Renal cortex interstitium (tissue), 11 donors: ENCODE data around the gene HOXA9. TPM values are rescaled to one million over a fixed set of nuclear protein-coding genes. Genes with fewer than 3 reads are reported as not detected.
A peak's percentile ranks its signal among the peaks of the same experiment; 100 is the strongest.

Source experiments
- DNase-seq, 11 donors: peaks; one replicate each; pipeline ENCODE4 v3.0.0-alpha.2; 2013; ENCODE audit warnings: low read depth in 9 of 11, low spot score in 4 of 11; ENCODE audit errors: extremely low read depth in 1 of 11
- polyA plus RNA-seq, 3 donors: library from polyadenylated mRNA; unstranded; fragments of 120-200 nt; gene quantifications; one replicate each; pipeline ENCODE4 v1.2.1, GENCODE V29; 2013; ENCODE audit not compliant: insufficient read length in 3 of 3

HOXA9 gene
- polyA plus RNA-seq, 3 donors = 107 to 119 (median 118) TPM

GRCh38 chr7:27192546-27193334, 27.4 kb upstream of the HOXA9 start:
- DNase-seq = no peak

GRCh38 chr7:27191833-27192545, 26.7 kb upstream of the HOXA9 start:
- DNase-seq = no peak

GRCh38 chr7:27191161-27191731, 25.9 kb upstream of the HOXA9 start:
- no peak for DNase-seq

DNA sequence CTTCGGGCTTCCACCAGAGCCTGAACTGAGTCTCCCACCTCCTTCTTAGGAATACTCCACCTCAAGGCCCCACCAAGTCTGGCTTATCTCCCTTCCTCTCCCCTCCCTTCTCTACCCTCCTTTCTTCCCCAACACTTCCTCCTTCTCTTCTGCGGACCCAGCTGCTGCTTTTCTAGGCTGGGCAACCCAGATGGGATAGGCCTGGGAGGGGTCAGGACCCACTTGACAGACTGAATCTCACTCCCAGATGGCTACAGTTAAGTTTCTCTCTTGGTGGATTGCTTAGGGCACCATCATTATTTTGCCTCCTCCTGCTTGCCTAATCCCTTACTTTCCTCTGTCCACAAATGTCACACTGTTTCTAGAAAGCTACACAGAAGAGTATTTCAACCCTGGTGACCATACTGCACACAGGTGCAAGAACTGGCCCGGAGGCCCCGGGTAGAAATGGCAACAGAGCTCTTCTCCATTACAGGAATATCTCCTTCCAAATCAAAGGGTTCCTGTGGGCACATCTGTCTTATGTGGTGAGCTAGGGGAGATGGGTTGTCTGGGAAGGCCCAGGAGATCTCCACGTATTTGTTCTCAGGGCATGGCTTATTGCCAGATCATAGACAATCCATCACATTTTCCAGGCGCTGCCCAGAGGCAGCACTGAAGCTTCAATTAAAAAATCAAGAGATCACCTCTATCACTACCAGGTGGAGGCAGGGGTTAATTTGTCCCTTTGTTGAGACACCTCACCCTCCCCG, 24.8 kb upstream of the HOXA9 start:
- no peak for DNase-seq

DNA sequence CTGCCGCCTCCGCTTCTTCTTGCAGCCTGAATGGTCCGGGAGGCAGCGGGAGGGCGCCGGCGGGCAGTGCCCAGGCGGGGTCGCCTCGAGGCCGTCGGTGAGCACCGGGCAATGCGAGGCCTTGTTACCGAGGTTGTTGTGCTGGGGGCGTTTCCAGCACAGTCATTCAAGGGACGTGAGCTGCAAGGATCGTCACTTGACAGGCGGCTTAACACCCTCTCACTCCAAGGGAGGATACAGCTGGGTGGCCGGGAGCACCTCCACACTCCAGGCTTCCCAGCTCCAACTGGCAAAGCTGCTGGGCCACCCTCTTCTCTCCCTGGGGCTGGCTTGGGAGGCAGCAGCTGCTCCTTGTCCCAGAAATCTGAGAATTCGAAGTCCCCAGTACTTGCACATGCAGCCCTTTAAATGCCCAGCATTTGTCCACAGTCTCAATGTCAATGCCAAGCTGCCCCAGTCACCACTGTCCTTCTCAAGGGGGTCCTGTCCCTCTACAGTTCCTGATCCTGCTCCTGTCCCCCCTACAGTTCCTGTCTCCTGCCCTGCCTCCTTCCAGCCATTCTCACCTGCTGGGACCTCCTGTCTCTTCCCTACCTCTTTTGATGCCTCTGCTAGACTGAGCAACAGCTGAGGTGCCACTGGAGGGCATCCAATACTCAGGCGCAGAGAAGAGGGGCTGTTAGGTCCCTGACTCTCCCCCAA, 24.1 kb upstream of the HOXA9 start:
- DNase-seq = peak in 2 of 11 donors; percentile 81 to 86

DNA sequence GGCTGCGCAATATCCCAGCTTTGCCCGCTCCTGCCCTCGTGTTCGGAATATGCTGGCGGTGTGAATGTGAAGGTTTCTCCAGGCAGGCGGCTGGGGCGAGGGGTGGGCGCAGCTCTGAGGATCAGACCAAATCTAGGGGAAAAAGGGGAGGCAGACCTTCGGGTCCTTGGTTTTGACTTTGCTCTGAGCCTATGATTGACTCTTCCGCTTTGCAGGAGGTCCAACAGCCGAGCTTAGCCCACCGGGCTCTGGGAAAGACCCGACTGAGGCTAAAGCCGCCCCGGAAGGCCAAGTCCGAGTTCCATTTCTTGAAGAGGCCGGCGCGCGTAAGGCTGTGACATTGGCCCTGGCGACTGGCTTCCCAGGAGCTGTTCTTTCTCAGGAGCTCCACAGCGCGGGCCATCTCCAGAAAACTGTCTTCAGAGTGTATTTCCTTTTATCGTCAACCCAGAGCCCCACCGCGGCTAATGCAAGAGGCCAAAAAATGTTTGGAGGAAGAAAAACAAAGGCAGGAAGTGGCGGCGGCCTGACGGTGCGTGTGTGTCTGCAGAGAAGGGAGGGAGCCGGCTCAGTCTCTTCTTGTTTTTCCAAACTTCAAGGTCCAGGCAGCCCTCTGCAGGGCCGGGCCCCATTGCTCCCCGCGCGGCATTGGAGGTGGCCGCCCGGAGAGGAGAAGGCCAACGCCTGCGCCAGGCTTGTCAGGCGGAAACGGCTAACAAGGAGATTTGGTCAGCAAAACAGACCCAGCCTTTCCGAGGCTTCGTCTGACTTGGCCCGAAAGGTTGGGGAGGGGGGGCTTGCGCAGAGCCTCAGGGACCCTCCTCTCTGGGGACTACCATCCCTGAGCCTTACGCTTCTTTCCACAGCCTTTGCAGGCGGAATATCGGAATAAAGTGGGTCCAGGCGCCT, 23.3 kb upstream of the HOXA9 start:
- no peak for DNase-seq

- no peak for DNase-seq
Observed at GRCh38 chr7:27187475-27188385, 22.4 kb upstream of the HOXA9 start.

- no peak for DNase-seq
Observed at GRCh38 chr7:27186668-27187474, 21.5 kb upstream of the HOXA9 start.

GRCh38 chr7:27185854-27186667, 20.7 kb upstream of the HOXA9 start:
- no peak for DNase-seq

DNA sequence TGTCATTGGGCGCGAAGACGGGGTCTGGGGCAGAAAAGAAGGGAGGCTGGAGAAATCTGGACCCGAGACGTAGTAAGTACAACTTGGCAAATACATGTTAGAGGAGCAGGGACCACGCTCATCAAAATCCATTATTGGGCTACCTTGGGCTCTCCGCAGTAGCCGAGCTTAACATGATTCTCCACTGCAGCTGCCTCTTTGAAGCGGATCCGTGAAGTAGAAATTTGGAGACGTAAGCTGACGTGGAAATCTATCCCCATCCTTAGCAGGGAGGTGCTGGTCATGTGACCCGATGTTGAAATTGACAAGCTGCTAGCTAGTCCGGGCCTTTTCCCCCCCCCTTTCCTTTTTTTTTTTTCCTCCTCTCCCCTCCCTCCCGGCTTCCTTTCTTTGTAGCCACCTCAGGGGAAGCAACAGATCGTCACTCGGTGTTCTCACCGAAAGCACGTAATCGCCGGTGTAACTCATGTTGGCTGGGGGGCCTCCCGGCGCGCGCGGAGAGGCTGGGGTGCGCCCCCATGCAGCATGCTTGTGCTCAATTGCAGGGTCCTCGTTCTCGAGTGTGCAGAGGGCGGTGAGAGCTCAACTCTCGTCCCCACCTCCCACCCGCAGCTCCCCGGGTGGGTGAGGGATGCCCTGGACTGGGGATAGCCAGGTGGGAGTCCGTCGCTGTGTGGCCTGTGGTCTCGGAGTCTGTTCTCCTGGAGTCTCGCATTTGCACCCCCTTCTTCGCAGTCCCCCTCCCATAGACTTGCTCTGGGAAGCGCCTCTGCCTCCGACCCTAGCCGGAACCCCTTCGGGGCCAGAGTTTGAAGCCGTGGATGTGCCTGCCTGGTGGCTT, 19.9 kb upstream of the HOXA9 start, which contains the start of gene HOXA11:
Gene HOXA11 (minus strand): TSS at position 220 of the 841 bp plus-strand sequence. CDS start 88 bp downstream, at position 132.
- DNase-seq = peak; percentile 88 to 97 (median 92)

DNA sequence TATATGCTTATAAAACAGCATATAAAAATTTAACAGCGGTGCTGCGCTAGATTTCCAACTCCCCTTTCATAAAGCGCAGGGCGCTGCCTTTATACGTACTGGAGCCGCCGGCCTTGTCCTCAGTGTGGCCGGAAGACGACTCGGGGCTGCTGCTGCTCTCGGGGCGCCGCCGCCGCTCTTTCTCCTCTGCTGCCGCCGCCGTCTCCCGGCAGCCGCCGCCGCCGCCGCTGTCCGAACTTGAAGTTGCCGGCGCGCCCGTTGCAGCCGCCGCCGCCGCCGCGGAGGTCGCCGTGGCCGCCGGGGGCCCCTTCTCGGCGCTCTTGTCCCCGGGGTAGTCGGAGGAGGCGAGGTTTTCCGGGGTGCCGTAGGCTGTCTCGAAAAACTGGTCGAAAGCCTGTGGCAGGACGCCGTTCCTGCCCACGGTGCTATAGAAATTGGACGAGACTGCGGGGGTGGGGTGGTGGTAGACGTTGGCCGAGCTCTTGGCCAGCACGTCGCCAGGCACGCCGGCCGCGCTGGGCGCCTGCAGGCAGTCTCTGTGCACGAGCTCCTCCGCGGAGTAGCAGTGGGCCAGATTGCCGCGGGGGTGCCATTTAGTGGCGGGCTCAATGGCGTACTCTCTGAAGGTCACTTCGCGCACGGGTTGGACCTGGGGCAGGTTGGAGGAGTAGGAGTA, 19.1 kb upstream of the HOXA9 start:
- no peak for DNase-seq

DNA sequence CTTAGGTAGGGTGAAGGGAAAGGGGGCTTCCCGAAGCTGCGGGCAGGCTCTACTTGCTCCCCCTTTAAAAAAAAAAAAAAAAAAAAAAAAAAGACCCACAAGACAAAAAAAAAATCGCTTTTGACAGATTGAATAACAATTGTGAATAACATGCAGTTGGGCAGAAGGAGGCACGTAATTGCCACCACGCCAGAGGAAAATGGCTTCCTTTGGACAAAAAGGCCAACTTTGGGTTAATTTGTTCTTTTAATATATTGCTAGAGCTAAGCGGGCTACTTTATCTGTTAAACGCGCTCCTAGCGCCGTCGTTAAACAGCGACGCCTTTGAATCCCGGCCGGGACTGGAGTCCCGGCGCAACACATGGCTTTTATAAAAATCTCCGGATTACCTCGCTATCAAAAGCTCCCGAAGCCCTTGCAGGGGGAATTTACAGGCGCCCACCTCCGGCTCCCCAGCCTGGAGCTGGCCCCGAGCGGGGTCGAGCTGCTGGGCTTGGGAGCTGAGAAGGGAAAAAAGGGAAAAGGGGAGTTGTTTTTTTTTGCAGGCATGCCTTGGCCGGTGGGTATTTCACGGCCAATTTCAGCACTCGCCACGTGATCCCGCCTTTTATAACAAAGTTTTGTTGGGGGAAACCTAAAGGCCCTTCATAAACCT, 18.5 kb upstream of the HOXA9 start:
- no peak for DNase-seq
